Natural killer cell (primary cell): ENCODE measurements around the gene ELOB. TPM values are rescaled to one million over a fixed set of nuclear protein-coding genes. Genes with fewer than 3 reads are reported as not detected.

Source experiments
- ATAC-seq, 3 donors: fragments of 150-1000 bp in 2 of 3; fragments of 200-7000 bp in 1 of 3; cut with Tn5 transposase; 1 replicate in 1 of 3; 2 replicates in 2 of 3; pipeline ENCODE4 v1.10.0; 2021; ENCODE audit warnings: mild to moderate bottlenecking in 2 of 3, moderate library complexity in 2 of 3
- DNase-seq, 2 donors: peaks; one replicate each; pipeline versions ENCODE4 v3.0.0 to v3.0.0-alpha.2; 2013 to 2021; ENCODE audit warnings: mixed read lengths in 1 of 2
- H3K27ac ChIP-seq: one replicate; pipeline ENCODE4 v1.5.1; 2013; ENCODE audit warnings: mild to moderate bottlenecking, low read length
- H3K27me3 ChIP-seq: one replicate; pipeline ENCODE4 v1.6.1; 2013; ENCODE audit warnings: low read length; ENCODE audit not compliant: control insufficient read depth, insufficient read depth
- H3K36me3 ChIP-seq: one replicate; pipeline ENCODE4 v1.6.1; 2013; ENCODE audit warnings: low read length; ENCODE audit not compliant: control insufficient read depth, insufficient read depth
- H3K4me1 ChIP-seq: one replicate; pipeline ENCODE4 v1.6.1; 2013; ENCODE audit warnings: low read length; ENCODE audit not compliant: control insufficient read depth, insufficient read depth
- H3K4me3 ChIP-seq: one replicate; pipeline ENCODE4 v1.5.1; 2013; ENCODE audit warnings: low read length
- H3K9me3 ChIP-seq: one replicate; pipeline ENCODE4 v1.6.1; 2013; ENCODE audit warnings: low read length; ENCODE audit not compliant: control insufficient read depth, insufficient read depth
- H3K27ac Mint-ChIP-seq, 2 donors: one replicate each; pipeline ENCODE4 v1.8.0; 2022; ENCODE audit warnings: mild to moderate bottlenecking in 2 of 2, mixed read lengths in 2 of 2, moderate library complexity in 1 of 2
- H3K27me3 Mint-ChIP-seq, 2 donors: one replicate each; pipeline ENCODE4 v1.8.0; 2022; ENCODE audit warnings: low read depth in 2 of 2, mixed read lengths in 2 of 2
- H3K36me3 Mint-ChIP-seq: one replicate; pipeline ENCODE4 v1.8.0; 2022; ENCODE audit warnings: mixed read lengths
- H3K4me1 Mint-ChIP-seq, 2 donors: one replicate each; pipeline ENCODE4 v1.8.0; 2022; ENCODE audit warnings: mixed read lengths in 2 of 2
- H3K4me3 Mint-ChIP-seq: one replicate; pipeline ENCODE4 v1.8.0; 2022; ENCODE audit warnings: mild to moderate bottlenecking, moderate library complexity, mixed read lengths
- H3K9me3 Mint-ChIP-seq, 2 donors: one replicate each; pipeline ENCODE4 v1.8.0; 2022; ENCODE audit warnings: mixed read lengths in 2 of 2
- CTCF ChIP-seq: fragments of 200-600 bp; IDR thresholded peaks from one replicate; pipeline ENCODE4 v1.8.0; 2022; ENCODE audit warnings: antibody characterized with exemption
- WGBS: methylation state at CpG from one replicate; pipeline ENCODE4 v1.1.7; 2013; ENCODE audit warnings: missing lambda C conversion rate; ENCODE audit not compliant: insufficient coverage; 5-methylcytosine and 5-hydroxymethylcytosine counted together
- intact Hi-C: fragments of 100-400 bp; cut with micrococcal nuclease; formaldehyde crosslinking; loops from one replicate; pipeline ENCODE4 v1.14.2; 2022
- total RNA-seq, 4 donors: library from RNA; stranded (reverse); fragments of 120-200 nt in 1 of 4; gene quantifications; one replicate each; pipeline versions ENCODE4 v1.2.3 to v1.2.4, GENCODE V29; 2013 to 2022

Gene ELOB
- total RNA-seq, 3 donors from 2014 or later (not counting 1 experiment from before 2014, with no cell fraction given), result 146 to 207 (median 161) TPM

GRCh38 chr16:2779151-2779920 is 2.3 kb upstream of the ELOB start:
- Mint-ChIP-seq H3K4me1 (peaks cover 19 to 32% of the 10 kb centered on the region in 2 donors), H3K27me3 (no peaks in the 10 kb centered on the region), H3K36me3 (no peaks in the 10 kb centered on the region), H3K4me3 (peak overlapping the region; percentile 52), H3K27ac (peak overlapping the region; percentile 93 to 95), H3K9me3 (no peaks in the 10 kb centered on the region)
- Histone ChIP-seq H3K27me3 (no peaks in the 10 kb centered on the region), H3K4me3 (no peak overlapping the region), H3K36me3 (peaks cover 7% of the 10 kb centered on the region), H3K9me3 (no peaks in the 10 kb centered on the region), H3K27ac (peak overlapping the region; percentile 95), H3K4me1 (peaks cover 49% of the 10 kb centered on the region)
- no peak for DNase-seq
- 96% methylated on average over 23 of the region's 23 CpGs for WGBS
- no peak for ATAC-seq
- TF ChIP-seq CTCF, result no peak
- intact Hi-C loops, result loop anchor here (2.0 kb wide), 1 partner anchor 89 kb away; no protein-coding TSS in a partner anchor

GRCh38 chr16:2778630-2778958 is 1.5 kb upstream of the ELOB start:
- DNase-seq (no peak), ATAC-seq (no peak)
- peak overlapping the region; percentile 93 to 95 for H3K27ac Mint-ChIP-seq
- H3K36me3 ChIP-seq, result peaks cover 12% of the 10 kb centered on the region
- H3K4me3 Mint-ChIP-seq, result peak overlapping the region; percentile 90
- H3K27me3 Mint-ChIP-seq, result no peaks in the 10 kb centered on the region
- peaks cover 49% of the 10 kb centered on the region for H3K4me1 ChIP-seq
- no peaks in the 10 kb centered on the region for H3K27me3 ChIP-seq
- H3K4me1 Mint-ChIP-seq, result peaks cover 19 to 32% of the 10 kb centered on the region in 2 donors
- no peaks in the 10 kb centered on the region for H3K36me3 Mint-ChIP-seq
- TF ChIP-seq CTCF, result no peak
- H3K4me3 ChIP-seq, result peak overlapping the region; percentile 95
- no peaks in the 10 kb centered on the region for H3K9me3 ChIP-seq
- peak overlapping the region; percentile 95 for H3K27ac ChIP-seq
- H3K9me3 Mint-ChIP-seq, result no peaks in the 10 kb centered on the region
- intact Hi-C loops, result loop anchor here (2.0 kb wide), 1 partner anchor 90 kb away; no protein-coding TSS in a partner anchor
- WGBS, result 90% methylated on average over 12 of the region's 12 CpGs

GRCh38 chr16:2777903-2778629 is 986 bp upstream of the ELOB start:
- Mint-ChIP-seq H3K36me3 (no peaks in the 10 kb centered on the region), H3K4me1 (peaks cover 19 to 32% of the 10 kb centered on the region in 2 donors), H3K27me3 (no peaks in the 10 kb centered on the region), H3K9me3 (no peaks in the 10 kb centered on the region), H3K27ac (peak overlapping the region; percentile 93 to 95), H3K4me3 (peak overlapping the region; percentile 90)
- Histone ChIP-seq H3K4me1 (peaks cover 49% of the 10 kb centered on the region), H3K27me3 (no peaks in the 10 kb centered on the region), H3K9me3 (no peaks in the 10 kb centered on the region), H3K27ac (peak overlapping the region; percentile 95), H3K36me3 (peaks cover 13% of the 10 kb centered on the region), H3K4me3 (peak overlapping the region; percentile 95)
- no peak for TF ChIP-seq CTCF
- intact Hi-C loops, result loop anchor here (2.0 kb wide), 2 partner anchors 25 to 91 kb away; partner anchors contain the start of gene SRRM2
- DNase-seq, result peak; percentile 50 to 74
- peak; percentile 35 to 42 (median 41) for ATAC-seq
- WGBS, result 9% methylated on average over 27 of the region's 27 CpGs
